ENCODE measurements around the gene DQX1.
"Not testable (repeated sequence)": the region's sequence is repeated elsewhere in the genome, so short reads cannot be mapped to it uniquely, and the experiment has no call there.

DQX1 gene

GRCh38 chr2:74483675-74484164 is 42.3 kb downstream of the DQX1 start:
- Mint-ChIP-seq H3K36me3 (ENCODE audit: low read depth) (peaks cover 33% of the 10 kb centered on the region), H3K27ac (peak overlapping the region; percentile 100), H3K4me1 (ENCODE audit: low read depth) (peaks cover 32% of the 10 kb centered on the region), H3K4me3 (peak overlapping the region; percentile 100)
- not testable (repeated sequence) for H3K27me3 Mint-ChIP-seq, H3K9me3 Mint-ChIP-seq

GRCh38 chr2:74482801-74483674 is 43.0 kb downstream of the DQX1 start, which contains the start of the genes CCDC142 and TTC31:
TSS of gene CCDC142 (minus strand) at chr2:74482998. CDS start at chr2:74482837, 161 bp downstream.
TSS of gene TTC31 (plus strand) at chr2:74483081. CDS start at chr2:74483096, 15 bp downstream.
- H3K4me3 Mint-ChIP-seq: peak within 1 kb of the TSS; percentile 100
- H3K9me3 Mint-ChIP-seq: no peaks in the 10 kb centered on the region
- H3K4me1 Mint-ChIP-seq (ENCODE audit: low read depth): peaks cover 32% of the 10 kb centered on the region
- peak within 1 kb of the TSS; percentile 100 for H3K27ac Mint-ChIP-seq
- no peaks in the 10 kb centered on the region for H3K27me3 Mint-ChIP-seq
- peaks cover 33% of the 10 kb centered on the region for H3K36me3 Mint-ChIP-seq (ENCODE audit: low read depth)

- Mint-ChIP-seq H3K36me3 (ENCODE audit: low read depth) (peaks cover 38% of the 10 kb centered on the region), H3K4me1 (ENCODE audit: low read depth) (peaks cover 32% of the 10 kb centered on the region), H3K4me3 (peak overlapping the region; percentile 100), H3K9me3 (no peaks in the 10 kb centered on the region), H3K27ac (peak overlapping the region; percentile 100), H3K27me3 (no peaks in the 10 kb centered on the region)
Observed at GRCh38 chr2:74481961-74482800, 43.9 kb downstream of the DQX1 start.

- H3K9me3 Mint-ChIP-seq: no peaks in the 10 kb centered on the region
- peak overlapping the region; percentile 68 for H3K27ac Mint-ChIP-seq
- H3K27me3 Mint-ChIP-seq: no peaks in the 10 kb centered on the region
- peaks cover 32% of the 10 kb centered on the region for H3K36me3 Mint-ChIP-seq (ENCODE audit: low read depth)
- peaks cover 32% of the 10 kb centered on the region for H3K4me1 Mint-ChIP-seq (ENCODE audit: low read depth)
- H3K4me3 Mint-ChIP-seq: peak overlapping the region; percentile 100
Observed at GRCh38 chr2:74481431-74481830, 44.6 kb downstream of the DQX1 start.

- H3K27me3 Mint-ChIP-seq: no peaks in the 10 kb centered on the region
- H3K36me3 Mint-ChIP-seq (ENCODE audit: low read depth): peaks cover 47% of the 10 kb centered on the region
- no peak overlapping the region for H3K27ac Mint-ChIP-seq
- no peak overlapping the region for H3K4me3 Mint-ChIP-seq
- peaks cover 26% of the 10 kb centered on the region for H3K4me1 Mint-ChIP-seq (ENCODE audit: low read depth)
- no peaks in the 10 kb centered on the region for H3K9me3 Mint-ChIP-seq
Observed at GRCh38 chr2:74474899-74475298, 51.1 kb downstream of the DQX1 start.

GRCh38 chr2:74474481-74474880 is 51.5 kb downstream of the DQX1 start:
- Mint-ChIP-seq H3K4me3 (no peak overlapping the region), H3K27me3 (no peaks in the 10 kb centered on the region), H3K9me3 (no peaks in the 10 kb centered on the region), H3K4me1 (ENCODE audit: low read depth) (peaks cover 27% of the 10 kb centered on the region), H3K36me3 (ENCODE audit: low read depth) (peaks cover 46% of the 10 kb centered on the region), H3K27ac (no peak overlapping the region)

GRCh38 chr2:74472945-74473258 is 53.1 kb downstream of the DQX1 start:
- H3K4me3 Mint-ChIP-seq: peak overlapping the region; percentile 96
- peaks cover 41% of the 10 kb centered on the region for H3K36me3 Mint-ChIP-seq (ENCODE audit: low read depth)
- no peaks in the 10 kb centered on the region for H3K9me3 Mint-ChIP-seq
- peak overlapping the region; percentile 96 for H3K27ac Mint-ChIP-seq
- peaks cover 27% of the 10 kb centered on the region for H3K4me1 Mint-ChIP-seq (ENCODE audit: low read depth)
- no peaks in the 10 kb centered on the region for H3K27me3 Mint-ChIP-seq

GRCh38 chr2:74472086-74472944 is 53.7 kb downstream of the DQX1 start, which contains the start of gene MRPL53:
TSS of gene MRPL53 (minus strand) at chr2:74472680. CDS start at chr2:74472660, 20 bp downstream.
- Mint-ChIP-seq H3K27ac (peak within 1 kb of the TSS; percentile 96), H3K9me3 (no peaks in the 10 kb centered on the region), H3K4me1 (ENCODE audit: low read depth) (peaks cover 27% of the 10 kb centered on the region), H3K27me3 (no peaks in the 10 kb centered on the region), H3K4me3 (peak within 1 kb of the TSS; percentile 96), H3K36me3 (ENCODE audit: low read depth) (peaks cover 38% of the 10 kb centered on the region)

- Mint-ChIP-seq H3K27ac (peak overlapping the region; percentile 96), H3K4me3 (peak overlapping the region; percentile 96), H3K27me3 (no peaks in the 10 kb centered on the region), H3K9me3 (no peaks in the 10 kb centered on the region), H3K4me1 (ENCODE audit: low read depth) (peaks cover 27% of the 10 kb centered on the region), H3K36me3 (ENCODE audit: low read depth) (peaks cover 36% of the 10 kb centered on the region)
Observed at GRCh38 chr2:74471332-74472065, 54.5 kb downstream of the DQX1 start.

GRCh38 chr2:74470742-74471141 is 55.3 kb downstream of the DQX1 start:
- not testable (repeated sequence) for H3K27me3 Mint-ChIP-seq, H3K9me3 Mint-ChIP-seq
- peaks cover 32% of the 10 kb centered on the region for H3K4me1 Mint-ChIP-seq (ENCODE audit: low read depth)
- peak overlapping the region; percentile 57 for H3K4me3 Mint-ChIP-seq
- H3K36me3 Mint-ChIP-seq (ENCODE audit: low read depth): peaks cover 35% of the 10 kb centered on the region
- peak overlapping the region; percentile 75 for H3K27ac Mint-ChIP-seq

Measured in stimulated activated naive CD8-positive, alpha-beta T cell treated with anti-CD3 and anti-CD28 coated beads, Interleukin-15, Interleukin-2, amounts not matched to agents 100 ng/mL and 50 ng/mL, for 24 hours (primary cell).